ENCODE measurements around the gene FRS3.

FRS3 gene

GRCh38 chr6:41779336-41779735 is 364 bp downstream of the FRS3 start:
- Histone ChIP-seq H2AFZ (ENCODE audit: low read depth) (peak overlapping the region; percentile 41; the same call in 1 of the 2 replicates), H3K36me3 (ENCODE audit: insufficient read depth) (no peaks in the 10 kb centered on the region), H3K9ac (peak overlapping the region; percentile 30; the same call in 1 of the 2 replicates), H3K4me1 (ENCODE audit: low read depth, poor library complexity, severe bottlenecking) (peaks cover 10% of the 10 kb centered on the region), H4K20me1 (ENCODE audit: insufficient read depth) (no peaks in the 10 kb centered on the region), H3K27ac (no peak overlapping the region), H3K4me2 (peak overlapping the region; percentile 85), H3K27me3 (ENCODE audit: insufficient read depth, low read depth) (peaks cover 24% of the 10 kb centered on the region), H3K4me3 (IDR thresholded peaks at IDR 0.05; ENCODE audit: insufficient read depth, low read depth, low read length) (no peak overlapping the region), H3K79me2 (ENCODE audit: insufficient read depth, low read depth) (no peaks in the 10 kb centered on the region)
- TF ChIP-seq CTCF (conservative IDR thresholded peaks at IDR 0.05; ENCODE audit: low read depth, low read length), result no peak

GRCh38 chr6:41778895-41779294 is 805 bp downstream of the FRS3 start:
- no peak overlapping the region; the same call in 1 of the 2 replicates for H3K9ac ChIP-seq
- TF ChIP-seq CTCF (conservative IDR thresholded peaks at IDR 0.05; ENCODE audit: low read depth, low read length), result no peak
- H3K36me3 ChIP-seq (ENCODE audit: insufficient read depth), result no peaks in the 10 kb centered on the region
- peaks cover 20% of the 10 kb centered on the region for H3K27me3 ChIP-seq (ENCODE audit: insufficient read depth, low read depth)
- H3K4me2 ChIP-seq, result peak overlapping the region; percentile 85
- H4K20me1 ChIP-seq (ENCODE audit: insufficient read depth), result no peaks in the 10 kb centered on the region
- 0 out of 2 replicates have a peak overlapping the region, but pooled peaks have one; percentile 41 for H2AFZ ChIP-seq (ENCODE audit: low read depth)
- H3K27ac ChIP-seq, result no peak overlapping the region
- H3K4me1 ChIP-seq (ENCODE audit: low read depth, poor library complexity, severe bottlenecking), result peaks cover 10% of the 10 kb centered on the region
- no peaks in the 10 kb centered on the region for H3K79me2 ChIP-seq (ENCODE audit: insufficient read depth, low read depth)
- no peak overlapping the region for H3K4me3 ChIP-seq (IDR thresholded peaks at IDR 0.05; ENCODE audit: insufficient read depth, low read depth, low read length)

- H3K27me3 ChIP-seq (ENCODE audit: insufficient read depth, low read depth), result peaks cover 15% of the 10 kb centered on the region
- no peak overlapping the region for H3K27ac ChIP-seq
- no peak for TF ChIP-seq CTCF (conservative IDR thresholded peaks at IDR 0.05; ENCODE audit: low read depth, low read length)
- H3K4me1 ChIP-seq (ENCODE audit: low read depth, poor library complexity, severe bottlenecking), result peaks cover 10% of the 10 kb centered on the region
- H3K9ac ChIP-seq, result no peak overlapping the region
- H3K4me3 ChIP-seq (IDR thresholded peaks at IDR 0.05; ENCODE audit: insufficient read depth, low read depth, low read length), result no peak overlapping the region
- H3K4me2 ChIP-seq, result no peak overlapping the region
- no peaks in the 10 kb centered on the region for H4K20me1 ChIP-seq (ENCODE audit: insufficient read depth)
- no peak overlapping the region for H2AFZ ChIP-seq (ENCODE audit: low read depth)
- H3K79me2 ChIP-seq (ENCODE audit: insufficient read depth, low read depth), result no peaks in the 10 kb centered on the region
- H3K36me3 ChIP-seq (ENCODE audit: insufficient read depth), result no peaks in the 10 kb centered on the region
Observed at GRCh38 chr6:41777551-41778285, 2.0 kb downstream of the FRS3 start.

- no peaks in the 10 kb centered on the region for H3K36me3 ChIP-seq (ENCODE audit: insufficient read depth)
- TF ChIP-seq CTCF (conservative IDR thresholded peaks at IDR 0.05; ENCODE audit: low read depth, low read length), result no peak
- H3K9ac ChIP-seq, result no peak overlapping the region
- no peak overlapping the region for H3K4me2 ChIP-seq
- H3K27me3 ChIP-seq (ENCODE audit: insufficient read depth, low read depth), result no peaks in the 10 kb centered on the region
- H3K4me3 ChIP-seq (IDR thresholded peaks at IDR 0.05; ENCODE audit: insufficient read depth, low read depth, low read length), result no peak overlapping the region
- H2AFZ ChIP-seq (ENCODE audit: low read depth), result no peak overlapping the region
- H3K27ac ChIP-seq, result no peak overlapping the region
- no peaks in the 10 kb centered on the region for H3K79me2 ChIP-seq (ENCODE audit: insufficient read depth, low read depth)
- peaks cover 4% of the 10 kb centered on the region for H3K4me1 ChIP-seq (ENCODE audit: low read depth, poor library complexity, severe bottlenecking)
- H4K20me1 ChIP-seq (ENCODE audit: insufficient read depth), result no peaks in the 10 kb centered on the region
Observed at GRCh38 chr6:41775293-41775882, 4.3 kb downstream of the FRS3 start.

Data from KMS-11 (cell line).